Kidney glomerular epithelial cell (primary cell): ENCODE data around the gene PHLPP1.
A peak's percentile ranks its signal among the peaks of the same experiment; 100 is the strongest.

Experiments used
- DNase-seq: peaks from one replicate; lab custom pipeline; 2025; lab: John Stamatoyannopoulos, UW

PHLPP1 gene

DNA sequence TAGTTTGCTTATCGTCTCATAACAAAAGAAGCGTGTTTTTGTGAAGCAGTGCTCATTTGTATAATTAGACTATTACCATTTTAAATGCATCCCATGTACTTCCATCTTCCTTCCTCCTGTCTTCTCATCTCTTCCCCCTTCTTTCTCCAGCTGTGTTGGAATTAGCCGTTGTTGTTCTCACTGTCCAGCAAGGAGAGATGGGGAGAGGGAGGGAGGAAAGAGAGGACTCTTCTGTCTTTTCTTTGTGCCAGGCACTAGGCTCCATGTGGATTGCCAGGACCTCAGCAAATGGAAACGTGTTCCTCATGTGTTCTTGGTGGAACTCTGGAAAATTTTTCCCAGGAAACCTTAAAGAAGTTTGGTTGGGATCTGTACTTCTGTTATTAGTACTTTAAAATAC lies 131.7 kb downstream of the PHLPP1 start:
- DNase-seq, result no peak

DNA sequence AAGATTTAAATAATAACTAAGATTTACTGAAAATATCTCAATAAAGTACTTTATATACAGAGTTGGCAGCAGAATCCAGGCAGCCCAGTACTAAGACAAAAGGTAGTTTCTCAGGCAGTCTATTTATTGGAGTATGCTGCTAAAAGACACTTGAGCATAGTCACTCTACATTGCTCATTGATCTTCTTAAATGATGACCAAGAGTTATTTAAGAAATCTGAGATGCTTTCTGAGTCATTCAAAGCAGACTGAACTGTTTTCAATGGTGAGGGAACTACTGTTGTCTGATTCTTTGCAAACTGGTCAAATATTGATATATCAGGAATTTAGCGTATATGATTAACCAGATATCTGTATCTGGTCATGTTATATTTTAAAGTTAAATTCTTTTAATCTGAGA lies 133.6 kb downstream of the PHLPP1 start:
- DNase-seq, result no peak

DNA sequence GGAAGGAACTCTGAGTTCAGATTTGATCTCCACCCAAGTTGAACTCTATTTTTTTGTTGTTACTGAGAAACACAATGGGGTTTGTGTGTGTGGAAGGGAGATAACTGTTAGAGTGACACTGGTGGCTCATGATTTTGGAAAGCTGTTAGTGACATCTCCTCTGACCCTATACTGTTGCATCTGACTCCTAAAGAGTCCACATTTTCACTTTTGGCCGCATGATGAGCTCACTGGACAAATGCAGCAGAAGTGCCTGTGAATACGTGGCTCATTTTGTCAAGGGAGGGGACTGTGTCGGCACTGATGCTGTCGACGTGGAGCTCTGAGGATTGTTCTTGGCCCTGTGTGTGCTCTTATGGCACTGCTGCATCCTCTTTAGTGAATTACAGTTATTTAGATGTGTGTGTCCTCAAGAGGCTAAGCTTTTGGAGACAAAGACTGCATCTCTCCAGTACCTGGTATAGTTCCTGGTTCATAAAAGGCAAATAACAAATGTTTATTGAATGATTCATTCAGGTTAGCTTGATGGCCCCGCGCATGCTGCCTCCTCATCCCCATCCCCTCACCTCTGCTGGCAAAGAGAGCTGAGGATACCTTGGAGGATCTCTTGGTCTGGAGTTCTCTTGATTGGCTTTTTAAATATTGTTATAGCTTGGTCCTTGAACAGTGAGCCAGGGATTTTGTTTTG lies 135.4 kb downstream of the PHLPP1 start:
- no peak for DNase-seq

DNA sequence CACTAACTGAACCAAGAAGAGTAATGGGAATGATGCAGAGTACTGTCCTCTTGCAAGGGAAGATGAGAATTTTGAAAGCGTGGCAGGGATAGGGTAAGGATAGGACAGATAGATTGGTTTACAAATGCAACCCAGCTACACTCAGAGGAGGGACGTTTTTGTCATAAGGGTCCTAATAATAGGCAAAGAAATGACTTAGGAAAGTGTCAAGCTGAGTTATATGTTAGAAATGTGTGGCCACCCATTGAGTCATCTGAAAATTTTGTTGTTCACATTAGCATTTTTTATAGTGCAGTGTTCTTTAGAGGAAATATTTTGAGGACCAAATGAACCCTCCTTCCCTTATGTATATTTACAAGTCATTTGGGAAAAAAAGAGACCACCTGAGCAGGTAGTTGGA lies 137.5 kb downstream of the PHLPP1 start:
- no peak for DNase-seq

DNA sequence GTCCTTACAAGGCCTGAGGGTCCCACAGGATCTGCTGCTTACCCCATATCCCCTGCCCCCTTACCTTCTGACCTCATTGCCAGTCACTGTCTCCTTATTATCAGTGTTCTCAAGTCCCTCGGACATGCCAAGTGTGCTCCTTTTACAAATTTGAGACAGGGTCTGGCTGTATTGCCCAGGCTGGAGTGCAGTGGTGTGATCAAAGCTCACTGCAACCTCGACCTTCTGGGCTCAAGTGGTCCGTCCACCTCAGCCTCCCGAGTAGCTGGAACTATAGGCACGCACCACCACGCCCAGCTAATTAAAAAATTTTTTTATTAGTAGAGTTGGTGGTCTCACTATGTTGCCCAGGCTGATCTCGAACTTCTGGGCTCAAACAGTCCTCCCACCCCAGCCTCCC lies 141.0 kb downstream of the PHLPP1 start:
- DNase-seq, result no peak

DNA sequence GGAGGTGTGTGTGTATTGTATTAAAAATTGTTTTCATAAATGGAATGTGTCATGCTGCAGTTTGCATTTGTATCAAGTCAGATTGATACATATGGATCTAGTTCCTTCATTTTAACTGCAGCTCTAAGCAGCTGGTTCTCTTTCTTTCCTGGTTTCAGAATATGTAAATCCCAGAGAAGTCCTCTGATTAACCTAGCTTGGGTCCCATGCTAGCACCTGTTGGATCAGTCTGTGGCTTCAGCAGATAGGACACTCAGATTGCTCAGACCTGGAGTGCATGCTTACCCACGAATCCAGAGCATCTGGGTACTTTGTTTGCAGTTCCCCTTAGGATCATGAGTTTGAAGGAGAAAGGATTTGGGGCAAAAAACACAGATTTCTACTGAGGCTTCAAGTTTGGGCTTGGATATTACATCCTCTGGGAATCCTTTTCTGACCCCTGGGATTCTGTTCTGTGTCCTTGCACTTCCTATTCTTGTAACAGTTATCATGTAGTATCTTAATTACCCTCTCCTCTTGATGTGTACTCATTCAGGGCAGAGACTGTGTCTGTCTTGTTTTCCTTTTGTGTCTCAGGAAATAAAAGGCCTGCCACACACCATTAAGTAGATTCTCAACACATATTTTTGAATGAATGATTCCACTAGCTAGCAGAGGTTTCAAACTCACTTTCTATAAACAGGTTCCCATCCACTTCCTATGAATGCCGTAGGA lies 142.1 kb downstream of the PHLPP1 start:
- no peak for DNase-seq

DNA sequence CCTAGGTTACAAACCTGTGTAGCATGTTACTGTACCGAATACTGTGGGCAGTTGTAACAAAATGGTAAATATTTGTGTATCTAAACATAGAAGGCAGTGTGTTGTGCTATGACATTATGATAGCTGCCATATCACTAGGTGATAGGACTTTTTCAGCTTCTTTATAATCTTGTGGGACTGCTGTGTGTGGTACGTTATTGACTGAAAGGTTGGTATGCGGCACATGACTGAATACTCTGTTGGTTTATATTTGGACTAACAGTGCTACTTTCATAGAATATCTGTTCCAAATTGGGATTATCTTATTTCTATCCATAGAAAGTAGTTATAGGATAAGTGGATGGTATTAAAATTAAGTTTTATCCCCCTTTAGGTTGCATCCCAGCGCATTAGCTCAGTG lies 144.7 kb downstream of the PHLPP1 start:
- no peak for DNase-seq

DNA sequence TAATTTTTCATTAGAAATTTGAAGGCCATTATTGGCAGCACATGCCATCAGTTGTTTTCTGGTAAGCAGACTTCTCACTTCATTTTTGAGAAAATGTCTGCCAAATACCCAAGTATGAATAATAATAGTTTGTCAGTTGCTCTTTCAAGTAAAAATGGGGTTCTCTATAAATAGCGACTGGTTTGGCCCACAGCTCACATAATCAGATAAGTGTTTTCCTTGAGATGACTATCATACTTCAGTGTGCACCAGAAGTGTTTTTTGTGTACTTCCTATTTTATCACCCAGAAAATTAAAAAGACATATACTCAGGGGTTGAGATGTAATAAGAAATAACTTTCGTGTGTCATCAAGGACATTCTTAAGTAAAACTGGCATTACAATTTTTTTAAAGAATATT lies 147.1 kb downstream of the PHLPP1 start:
- DNase-seq, result no peak

DNA sequence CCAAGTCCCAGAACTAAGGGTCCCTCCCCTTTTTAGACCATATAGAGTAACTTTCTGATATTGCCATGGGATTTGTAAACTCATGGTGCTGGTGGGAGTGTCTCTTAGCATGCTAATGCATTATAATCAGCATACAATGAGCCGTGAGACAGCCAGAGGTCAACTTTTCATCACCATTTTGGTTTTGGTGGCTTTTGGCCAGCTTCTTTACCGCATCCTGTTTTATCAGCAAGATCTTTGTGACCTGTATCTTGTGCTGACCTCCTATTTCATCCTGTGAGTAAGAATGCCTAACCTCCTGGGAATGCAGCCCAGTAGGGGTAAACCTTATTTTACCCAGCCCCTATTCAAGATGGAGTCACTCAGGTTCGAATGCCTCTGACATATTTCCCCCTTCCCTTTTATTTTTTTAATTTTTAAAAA lies 148.2 kb downstream of the PHLPP1 start:
- DNase-seq, result no peak

DNA sequence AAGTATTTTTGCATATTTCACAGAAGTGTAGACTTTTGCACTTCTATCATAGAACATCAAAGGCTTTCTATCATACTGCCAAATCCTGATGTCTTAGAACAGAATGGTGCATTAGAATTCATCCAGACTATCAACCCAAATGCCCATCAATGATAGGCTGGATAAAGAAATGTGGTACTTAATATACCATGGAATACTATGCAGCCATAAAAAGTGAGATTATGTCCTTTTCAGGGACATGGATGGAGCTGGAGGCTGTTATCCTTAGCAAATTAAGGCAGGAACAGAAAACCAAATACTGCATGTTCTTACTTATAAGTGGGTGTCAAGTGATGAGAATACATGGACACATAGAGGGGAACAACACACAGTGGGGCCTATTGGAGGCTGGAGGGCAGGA lies 150.2 kb downstream of the PHLPP1 start:
- no peak for DNase-seq

DNA sequence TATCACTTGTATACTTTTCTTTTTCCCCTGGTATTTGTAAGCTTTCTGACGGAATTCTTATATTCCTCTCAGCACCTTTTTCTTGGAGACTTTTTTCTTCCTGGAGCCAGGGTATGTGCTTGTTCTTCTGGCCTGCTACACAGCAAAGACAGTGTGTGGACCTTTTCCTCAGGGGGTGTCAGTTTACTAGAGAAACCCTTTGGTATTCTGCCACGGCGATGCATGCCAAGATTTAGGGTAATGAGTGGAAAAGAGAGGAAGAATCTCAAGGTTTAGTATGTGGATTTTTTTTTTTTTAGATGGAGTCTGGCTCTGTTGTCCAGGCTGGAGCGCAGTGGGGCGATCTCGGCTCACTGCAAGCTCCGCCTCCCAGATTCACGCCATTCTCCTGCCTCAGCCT lies 152.2 kb downstream of the PHLPP1 start:
- DNase-seq, result no peak

DNA sequence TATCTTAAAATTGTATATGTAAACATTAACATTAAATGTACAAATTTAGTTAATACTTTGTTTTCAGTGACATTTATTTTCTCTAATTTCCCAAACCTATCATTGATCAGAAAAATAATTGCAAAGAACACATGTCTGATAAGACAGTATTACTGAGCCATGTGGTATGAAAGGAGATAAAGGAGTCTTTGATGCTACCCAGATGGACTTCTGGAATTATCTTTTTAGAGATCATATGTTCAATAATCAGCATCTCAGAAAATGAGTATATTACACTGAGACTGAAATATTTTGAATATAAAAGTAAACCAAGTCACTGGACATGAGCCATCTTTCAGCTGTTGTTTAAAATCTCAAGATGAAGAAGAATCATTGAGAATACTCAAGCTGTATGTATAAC lies 153.3 kb downstream of the PHLPP1 start:
- no peak for DNase-seq

DNA sequence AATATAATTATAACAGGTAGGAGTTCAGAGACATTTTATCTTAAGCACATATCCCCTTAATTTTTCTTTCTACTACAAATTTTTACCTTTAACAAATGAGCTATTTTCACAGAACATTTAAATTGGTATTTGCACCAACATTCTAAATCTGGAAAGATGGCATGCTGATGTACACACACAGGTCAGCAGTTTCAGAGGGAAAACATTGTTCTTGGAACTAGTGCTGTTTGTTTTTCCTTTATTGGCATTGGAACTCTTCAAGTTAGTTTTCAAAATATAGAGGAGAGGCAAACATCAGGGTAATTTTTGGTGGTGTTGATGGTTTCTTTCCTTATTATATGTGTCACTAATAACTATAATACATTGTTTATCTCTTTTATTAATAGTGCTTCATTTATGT lies 155.3 kb downstream of the PHLPP1 start:
- DNase-seq, result no peak

DNA sequence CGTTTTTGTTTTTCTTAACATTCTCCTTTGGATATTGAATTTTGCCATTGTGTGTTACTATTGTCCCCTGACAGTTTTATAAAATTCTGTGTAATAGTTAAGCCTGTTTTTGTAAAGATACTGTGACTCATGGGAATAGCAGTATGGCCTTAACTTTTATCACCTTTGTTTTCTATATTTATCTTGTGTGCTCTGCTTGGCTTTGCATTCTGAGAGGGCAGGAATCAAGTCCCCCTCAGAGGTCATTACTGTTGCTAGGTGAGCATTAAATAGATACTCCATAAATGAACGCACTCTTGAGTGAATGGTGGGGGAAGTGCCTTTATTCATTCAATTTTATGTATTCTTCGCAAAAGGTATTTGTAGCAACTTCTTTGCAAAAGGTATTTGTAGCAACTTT lies 160.0 kb downstream of the PHLPP1 start:
- DNase-seq, result no peak

DNA sequence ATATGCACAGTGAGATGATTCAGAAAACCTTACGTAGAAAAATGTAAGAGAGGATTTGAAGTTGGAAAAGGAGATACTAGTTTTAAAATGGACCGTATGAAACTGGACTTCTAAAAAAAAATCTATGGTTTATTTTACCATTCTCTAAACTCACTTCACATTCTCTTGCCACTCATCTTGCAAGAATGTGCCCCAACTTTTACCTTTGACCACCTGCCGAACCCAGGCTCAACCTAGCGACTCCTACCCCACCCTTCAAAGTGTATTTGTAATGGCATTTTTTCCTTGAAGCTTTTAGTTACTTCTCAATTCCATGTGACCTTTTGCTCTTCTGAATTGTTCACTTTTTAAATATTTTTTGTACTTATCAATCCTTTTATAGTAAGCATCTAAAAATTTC lies 160.8 kb downstream of the PHLPP1 start:
- DNase-seq, result no peak

DNA sequence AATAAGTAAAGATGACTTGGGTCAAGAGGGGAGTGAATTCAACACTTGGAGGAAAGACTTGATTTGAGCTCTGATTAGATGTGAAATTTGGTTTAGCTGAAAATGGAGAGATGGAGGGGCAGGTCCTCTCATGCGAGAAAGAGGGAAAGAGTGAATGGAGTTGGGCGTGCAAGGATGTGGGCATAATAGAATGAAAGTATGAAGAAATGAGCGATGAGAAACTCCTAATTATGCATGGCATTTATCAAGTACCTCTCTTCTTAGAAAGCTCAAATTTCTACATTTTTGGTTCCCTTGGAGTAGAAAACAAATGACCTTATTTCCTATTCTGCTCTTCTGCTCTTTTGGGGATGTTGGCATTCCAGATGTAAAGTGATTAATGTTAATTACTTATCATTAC lies 161.5 kb downstream of the PHLPP1 start:
- no peak for DNase-seq

DNA sequence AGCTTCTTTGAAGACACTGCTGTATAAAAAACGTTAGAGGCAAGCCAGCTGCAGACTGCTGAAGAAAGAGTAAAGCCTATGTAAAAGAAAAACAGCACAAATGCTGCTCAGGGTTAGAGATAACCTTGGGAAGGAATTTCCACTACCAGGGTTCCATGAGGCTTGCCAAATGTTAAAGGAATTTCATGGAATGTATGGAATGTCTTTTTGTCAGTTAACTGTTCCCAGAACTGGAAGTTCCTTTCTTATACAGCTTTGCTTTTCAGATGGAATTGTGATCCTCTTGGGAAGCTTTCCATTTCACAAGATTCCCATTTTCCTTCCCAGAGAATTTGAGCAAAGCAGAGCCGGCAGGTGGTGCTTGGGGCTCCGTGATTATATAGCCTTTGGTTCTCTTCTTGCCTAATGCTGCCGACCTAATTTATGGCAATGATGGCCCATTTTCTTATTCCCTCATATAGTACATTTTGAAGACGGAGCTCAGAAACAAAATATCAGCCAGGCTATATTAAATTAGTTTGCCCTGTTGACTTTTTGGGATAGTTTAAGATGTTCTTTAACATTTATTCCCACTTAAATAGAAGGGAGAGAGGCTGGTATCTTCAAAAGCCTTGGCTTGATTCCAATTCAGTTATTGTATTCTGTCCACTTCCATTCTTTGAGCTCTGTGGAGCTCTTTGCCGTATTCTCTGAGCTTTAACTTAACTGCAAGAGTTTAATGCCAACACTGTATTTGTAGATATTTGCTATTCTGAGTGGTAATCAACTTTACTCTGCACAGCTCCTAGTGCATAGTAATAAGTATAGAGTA lies 162.3 kb downstream of the PHLPP1 start:
- peak; percentile 51 for DNase-seq

DNA sequence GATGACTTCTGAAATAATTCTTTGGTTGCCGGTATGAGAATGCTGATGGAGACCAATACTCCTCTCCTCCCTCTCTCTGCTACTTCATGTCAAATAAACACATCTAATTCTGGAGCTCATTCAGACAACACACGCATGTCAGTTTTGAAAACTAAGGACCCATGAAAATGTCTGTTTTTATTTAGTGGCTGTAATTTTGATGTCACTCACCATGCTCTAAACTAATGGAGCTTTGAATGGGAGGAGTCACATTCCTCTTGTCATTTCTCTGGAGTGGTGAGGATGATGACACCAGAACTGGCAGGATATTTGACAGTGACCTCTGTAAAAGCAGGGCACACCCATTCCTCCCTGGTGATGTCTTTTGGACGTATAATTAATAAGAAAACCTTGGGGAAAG lies 163.0 kb downstream of the PHLPP1 start:
- no peak for DNase-seq

DNA sequence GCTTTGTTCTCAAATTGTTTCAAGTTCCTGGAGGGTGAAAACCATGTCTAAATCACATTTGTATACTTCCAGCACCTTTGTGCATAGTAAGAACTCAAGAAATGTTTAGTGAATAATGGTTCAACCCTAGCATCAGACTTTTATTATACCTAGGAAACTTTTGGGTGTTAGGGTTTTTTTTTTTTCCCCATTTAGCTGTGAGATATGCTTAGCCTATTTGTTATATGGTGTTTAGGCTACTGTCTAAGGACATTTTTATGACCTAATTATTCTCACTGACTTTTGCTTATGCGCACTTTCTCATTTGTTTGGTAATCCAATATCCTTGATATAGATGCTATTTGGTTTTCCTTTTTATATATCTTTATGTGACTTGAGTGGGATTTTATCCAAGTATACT lies 164.7 kb downstream of the PHLPP1 start:
- no peak for DNase-seq

DNA sequence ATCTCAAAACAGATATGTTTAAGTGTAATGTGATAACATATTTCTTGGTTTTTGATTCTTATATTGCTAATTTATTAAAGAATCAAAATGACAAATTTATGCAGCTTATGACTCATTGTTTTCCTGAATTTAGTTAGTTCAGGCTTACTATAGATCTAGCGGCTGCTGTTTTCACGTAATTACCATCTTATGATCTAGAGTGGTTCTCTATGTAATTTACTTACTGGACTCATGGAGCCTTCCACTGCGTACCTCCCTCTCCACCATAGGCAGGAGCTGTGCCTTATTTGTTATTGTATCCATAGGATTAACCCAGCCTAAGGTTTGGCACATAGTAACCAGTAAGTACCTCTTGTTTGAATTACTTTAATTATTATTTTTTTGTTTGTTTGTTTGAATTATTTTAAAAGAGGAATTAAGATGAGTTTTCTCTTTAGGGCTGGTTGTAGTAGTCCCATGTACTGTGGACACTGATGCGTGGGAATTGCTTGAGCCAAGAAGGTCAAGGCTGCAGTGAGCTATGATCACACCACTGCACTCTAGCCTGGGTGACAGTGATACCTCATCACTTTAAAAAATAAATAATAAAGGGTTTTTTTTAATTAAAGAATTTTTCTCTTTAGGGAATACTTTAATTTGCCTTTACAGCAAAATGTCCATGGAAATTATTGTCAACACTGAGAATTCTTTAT lies 165.5 kb downstream of the PHLPP1 start:
- no peak for DNase-seq

DNA sequence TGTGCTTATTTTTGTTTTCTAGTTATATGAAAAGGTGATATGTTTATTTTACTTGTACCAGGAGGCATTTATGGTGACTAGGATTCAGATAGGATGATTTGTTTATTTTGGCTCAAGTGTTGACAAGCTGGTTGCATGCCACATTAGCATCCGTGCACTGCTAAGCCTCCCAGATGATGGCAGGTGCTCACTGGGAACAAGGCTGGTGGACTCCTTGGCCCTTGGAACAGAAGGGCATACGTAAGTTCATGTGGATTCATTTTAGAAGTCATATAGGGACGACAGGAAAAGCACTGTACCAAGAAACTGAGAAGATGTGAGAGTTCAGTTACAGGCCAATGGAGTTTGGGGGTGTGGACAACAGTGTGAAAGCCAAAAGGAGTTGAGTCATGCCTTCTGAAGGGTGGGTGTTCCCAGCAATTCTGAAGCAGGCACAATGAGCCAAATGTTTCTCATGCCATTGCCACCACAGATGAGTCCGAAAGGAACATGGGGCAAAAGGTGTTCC lies 166.2 kb downstream of the PHLPP1 start:
- DNase-seq, result peak; percentile 83
